A549 (cell line): ENCODE data around the gene RNASE1. TPM values are rescaled to one million over a fixed set of nuclear protein-coding genes. Genes with fewer than 3 reads are reported as not detected.

Source experiments
- ATAC-seq, 2 experiments: fragments of 200-7000 bp in 1 of 2; fragments of >200 bp in 1 of 2; cut with Nextera tagmentation in 1 of 2; cut with Tn5 transposase in 1 of 2; 3 replicates each; pipeline versions ENCODE4 v1.8.0 to v1.9.1; 2018 to 2020; ENCODE audit warnings: mild to moderate bottlenecking in 1 of 2, moderate library complexity in 1 of 2
- CTCF ChIA-PET: fragments of 300-600 bp; sonication (Branson Sonifier 250); formaldehyde crosslinking; extraction: SDS; loops from one replicate; lab custom pipeline; 2021; ENCODE audit warnings: antibody characterized with exemption, inconsistent platforms; lab: Yijun Ruan, JAX
- POLR2A ChIA-PET: fragments of 350-600 bp; formaldehyde crosslinking; extraction: SDS; loops from one replicate; lab custom pipeline; 2021; ENCODE audit warnings: antibody characterized with exemption, inconsistent platforms; lab: Yijun Ruan, JAX
- DNase-seq, 2 experiments: peaks; one replicate each; pipeline versions ENCODE4 v3.0.0 to v3.0.0-alpha.2; 2011 to 2016; ENCODE audit warnings: low read depth in 1 of 2, low spot score in 1 of 2
- FAIRE-seq: peaks from 2 replicates; lab custom pipeline; 2011; peaks lifted over from hg19 to GRCh38; lab: Jason Lieb, UNC
- H3K27ac ChIP-seq, 2 experiments: fragments of >200 bp; sonication (Bioruptor Twin); formaldehyde crosslinking; 3 replicates each; pipeline ENCODE4 v1.5.1; 2016 to 2017
- H3K4me1 ChIP-seq: fragments of >200 bp; sonication (Bioruptor Twin); formaldehyde crosslinking; 3 replicates; pipeline ENCODE4 v1.6.1; 2016
- H3K4me2 ChIP-seq: fragments of >200 bp; sonication (Bioruptor Twin); formaldehyde crosslinking; 3 replicates; pipeline ENCODE4 v1.6.1; 2016
- H3K4me3 ChIP-seq: fragments of >200 bp; sonication (Bioruptor Twin); formaldehyde crosslinking; 3 replicates; pipeline ENCODE4 v1.5.1; 2016
- H3K9me3 ChIP-seq: fragments of >200 bp; sonication (Bioruptor Twin); formaldehyde crosslinking; 3 replicates; pipeline ENCODE4 v1.6.1; 2016
- BHLHE40 ChIP-seq: IDR thresholded peaks from 2 replicates; pipeline ENCODE4 v1.6.1; 2012; ENCODE audit warnings: low read depth, low read length, inconsistent platforms
- CBX2 ChIP-seq: fragments of 200-600 bp; sonication (generic); IDR thresholded peaks from 2 replicates; pipeline ENCODE4 v1.6.1; 2016; ENCODE audit warnings: low read depth, mild to moderate bottlenecking, borderline replicate concordance
- CHD4 ChIP-seq: fragments of 200-600 bp; sonication (generic); IDR thresholded peaks from 2 replicates; pipeline ENCODE4 v1.6.1; 2016; ENCODE audit warnings: antibody characterized with exemption, mild to moderate bottlenecking, borderline replicate concordance
- EHMT2 ChIP-seq: fragments of 200-600 bp; sonication (generic); IDR thresholded peaks from 2 replicates; pipeline ENCODE4 v1.6.1; 2016; ENCODE audit warnings: antibody characterized with exemption, low read depth, mild to moderate bottlenecking, moderate library complexity
- ELK1 ChIP-seq: fragments of 150-350 bp; IDR thresholded peaks from 2 replicates; pipeline ENCODE4 v1.6.1; 2014; ENCODE audit warnings: low read depth, mild to moderate bottlenecking, low read length
- ESRRA ChIP-seq: fragments of 150-350 bp; IDR thresholded peaks from 2 replicates; pipeline ENCODE4 v1.6.1; 2014; ENCODE audit warnings: mild to moderate bottlenecking, low read length, borderline replicate concordance
- FOSL2 ChIP-seq, 2 experiments: fragments of 450-650 bp in 1 of 2; fragments of >200 bp in 1 of 2; sonication (Bioruptor Twin) in 1 of 2; formaldehyde crosslinking; IDR thresholded peaks; 2 replicates each; pipeline versions ENCODE4 v1.5.0 to v1.6.1; 2016 to 2020; ENCODE audit warnings: mild to moderate bottlenecking in 1 of 2, moderate library complexity in 1 of 2
- FOXS1 ChIP-seq: fragments of 250-450 bp; sonication (Bioruptor Pico); IDR thresholded peaks from 2 replicates; pipeline ENCODE4 v1.5.0; 2020; ENCODE audit warnings: mild to moderate bottlenecking, moderate library complexity
- HOXA7 ChIP-seq: fragments of 250-450 bp; sonication (Bioruptor Pico); IDR thresholded peaks from 2 replicates; pipeline ENCODE4 v1.5.0; 2020; ENCODE audit warnings: mild to moderate bottlenecking, moderate library complexity
- JUNB ChIP-seq: fragments of >200 bp; sonication (Bioruptor Twin); formaldehyde crosslinking; IDR thresholded peaks from 2 replicates; pipeline ENCODE4 v1.6.1; 2016
- KDM1A ChIP-seq: fragments of 200-600 bp; sonication (generic); IDR thresholded peaks from 2 replicates; pipeline ENCODE4 v1.6.1; 2016; ENCODE audit warnings: low read depth, mild to moderate bottlenecking
- MAX ChIP-seq: IDR thresholded peaks from 2 replicates; pipeline ENCODE4 v1.6.1; 2012
- MYC ChIP-seq: IDR thresholded peaks from 2 replicates; pipeline ENCODE4 v1.6.1; 2012; ENCODE audit warnings: mild to moderate bottlenecking, inconsistent platforms, low read length, improper control_type of control experiment, borderline replicate concordance
- RAD21 ChIP-seq, 2 experiments: fragments of >200 bp in 1 of 2; sonication (Bioruptor Twin) in 1 of 2; formaldehyde crosslinking in 1 of 2; IDR thresholded peaks in 1 of 2; conservative IDR thresholded peaks in 1 of 2; 2 replicates in 1 of 2; 3 replicates in 1 of 2; pipeline ENCODE4 v1.6.1; 2012 to 2018; ENCODE audit warnings: inconsistent platforms in 1 of 2
- RARB ChIP-seq: fragments of 250-450 bp; sonication (Bioruptor Pico); IDR thresholded peaks from 2 replicates; pipeline ENCODE4 v1.8.0; 2021; ENCODE audit warnings: mild to moderate bottlenecking, moderate library complexity
- SMC3 ChIP-seq: fragments of >200 bp; sonication (Bioruptor Twin); formaldehyde crosslinking; IDR thresholded peaks from 3 replicates; pipeline ENCODE4 v1.6.1; 2018; ENCODE audit warnings: inconsistent platforms
- SREBF2 ChIP-seq: fragments of 450-650 bp; IDR thresholded peaks from 2 replicates; pipeline ENCODE4 v1.6.1; 2014; ENCODE audit warnings: mild to moderate bottlenecking, moderate library complexity
- TFCP2L1 ChIP-seq: fragments of 250-450 bp; sonication (Bioruptor Pico); IDR thresholded peaks from 2 replicates; pipeline ENCODE4 v1.5.0; 2021; ENCODE audit warnings: mild to moderate bottlenecking
- ZFP36 ChIP-seq: fragments of 450-650 bp; IDR thresholded peaks from 2 replicates; pipeline ENCODE4 v1.6.1; 2014; ENCODE audit warnings: borderline replicate concordance; ENCODE audit not compliant: partially characterized antibody
- ZNF302 ChIP-seq: fragments of 250-450 bp; sonication (Bioruptor Pico); IDR thresholded peaks from 2 replicates; pipeline ENCODE4 v1.9.0; 2021; ENCODE audit warnings: inconsistent platforms, mild to moderate bottlenecking, moderate library complexity
- ZSCAN20 ChIP-seq: fragments of 250-450 bp; sonication (Bioruptor Pico); IDR thresholded peaks from 2 replicates; pipeline ENCODE4 v1.8.0; 2022; ENCODE audit warnings: mild to moderate bottlenecking, moderate library complexity
- WGBS: methylation state at CpG from one replicate; pipeline ENCODE4 v1.1.6; 2017; ENCODE audit errors: missing lambda C conversion rate; 5-methylcytosine and 5-hydroxymethylcytosine counted together
- polyA plus RNA-seq, 4 experiments: library from polyadenylated mRNA; depleted of rRNA in 3 of 4; stranded (reverse); fragments of >200 nt; fragmentation: RNase III in 1 of 4; extraction: RNeasy Plus Mini Kit Qiagen cat#74134 plus additional on column Dnase treatment in 1 of 4; gene quantifications; 2 replicates in 3 of 4; 3 replicates in 1 of 4; pipeline ENCODE4 v1.2.3, GENCODE V29; 2011 to 2017
- TF ChIP-seq, protein P1 (sequence below): IDR thresholded peaks from 2 replicates; pipeline ENCODE4 v1.6.1; 2012

Gene RNASE1
- polyA plus RNA-seq, 2 of the 4 experiments (the other 2 are of a cell fraction): 0.13 to 1.1 TPM

DNA sequence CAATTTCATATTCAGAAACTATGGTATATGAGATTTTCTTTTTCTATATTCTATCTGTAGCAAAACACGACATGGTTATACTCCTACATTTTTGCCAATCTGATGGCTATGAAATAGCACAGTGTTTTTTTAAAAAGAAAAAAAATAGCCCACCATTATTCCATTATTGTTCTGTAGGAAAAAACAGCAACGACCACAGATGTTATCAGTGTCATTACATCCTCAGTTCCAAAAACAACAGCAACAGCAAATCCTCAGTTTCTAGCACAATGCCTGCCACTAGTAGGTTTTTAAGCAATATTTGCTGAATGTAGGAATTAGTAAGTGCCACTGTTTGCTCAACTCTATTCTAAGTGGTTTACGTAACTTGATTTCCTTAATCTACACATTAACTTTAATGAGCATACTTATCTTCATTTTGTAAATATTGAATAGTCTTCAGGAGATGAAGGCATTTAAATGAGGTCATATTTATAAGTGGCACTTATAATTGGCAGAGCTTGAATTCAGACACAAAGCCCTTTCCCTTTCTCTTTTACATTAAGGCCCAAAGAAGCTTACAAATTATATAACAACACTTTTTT, 13.3 kb downstream of the RNASE1 start:
- H3K27ac ChIP-seq: no peak overlapping the region
- no peaks in the 10 kb centered on the region for H3K9me3 ChIP-seq
- DNase-seq (no peak), FAIRE-seq (no peak), ATAC-seq (no peak)
- no peaks in the 10 kb centered on the region for H3K4me1 ChIP-seq
- CTCF ChIA-PET: interaction anchor here (1.0 to 1.5 kb wide), 3 partner anchors 10 to 67 kb away, joined by 3 to 4 read pairs (median 3); no protein-coding TSS in a partner anchor
- TF ChIP-seq BHLHE40 (no peak), FOXS1 (CRISPR knock-in tag) (no peak), CHD4 (no peak), ELK1 (no peak), ESRRA (no peak), ZFP36 (no peak), ZSCAN20 (no peak), FOSL2 (IDR thresholded peaks at IDR 0.05) (no peak), FOSL2 (CRISPR knock-in tag; IDR thresholded peaks at IDR 0.05) (no peak), RAD21 (conservative IDR thresholded peaks at IDR 0.05 in 1 of 2, IDR thresholded peaks at IDR 0.05 in 1 of 2) (no peak), RARB (CRISPR knock-in tag) (no peak), SREBF2 (no peak), KDM1A (no peak), CBX2 (no peak), EHMT2 (no peak), MYC (no peak), HOXA7 (CRISPR knock-in tag) (no peak), ZNF302 (CRISPR knock-in tag) (no peak), JUNB (no peak)
- TF ChIP-seq, protein P1, sequence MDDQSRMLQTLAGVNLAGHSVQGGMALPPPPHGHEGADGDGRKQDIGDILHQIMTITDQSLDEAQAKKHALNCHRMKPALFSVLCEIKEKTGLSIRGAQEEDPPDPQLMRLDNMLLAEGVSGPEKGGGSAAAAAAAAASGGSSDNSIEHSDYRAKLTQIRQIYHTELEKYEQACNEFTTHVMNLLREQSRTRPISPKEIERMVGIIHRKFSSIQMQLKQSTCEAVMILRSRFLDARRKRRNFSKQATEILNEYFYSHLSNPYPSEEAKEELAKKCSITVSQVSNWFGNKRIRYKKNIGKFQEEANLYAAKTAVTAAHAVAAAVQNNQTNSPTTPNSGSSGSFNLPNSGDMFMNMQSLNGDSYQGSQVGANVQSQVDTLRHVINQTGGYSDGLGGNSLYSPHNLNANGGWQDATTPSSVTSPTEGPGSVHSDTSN: no peak
- H3K4me3 ChIP-seq: no peak overlapping the region
- POLR2A ChIA-PET: no interaction called here
- no peak overlapping the region for H3K4me2 ChIP-seq
- WGBS: 41% methylated on average over 3 of the region's 3 CpGs

GRCh38 chr14:20787025-20787424, 15.6 kb downstream of the RNASE1 start:
- no peak for ATAC-seq
- ChIA-PET POLR2A (no interaction called here), CTCF (no interaction called here)
- Histone ChIP-seq H3K4me3 (no peak overlapping the region), H3K4me1 (no peaks in the 10 kb centered on the region), H3K9me3 (no peaks in the 10 kb centered on the region), H3K27ac (no peak overlapping the region), H3K4me2 (no peak overlapping the region)
- no peak for DNase-seq
- TF ChIP-seq SMC3 (no peak), MAX (no peak), CBX2 (no peak), ELK1 (no peak), TFCP2L1 (CRISPR knock-in tag) (no peak)
- 19% methylated on average over 4 of the region's 4 CpGs for WGBS
- no peak for FAIRE-seq
